ENCODE results near the gene PHLDA3.

DNA sequence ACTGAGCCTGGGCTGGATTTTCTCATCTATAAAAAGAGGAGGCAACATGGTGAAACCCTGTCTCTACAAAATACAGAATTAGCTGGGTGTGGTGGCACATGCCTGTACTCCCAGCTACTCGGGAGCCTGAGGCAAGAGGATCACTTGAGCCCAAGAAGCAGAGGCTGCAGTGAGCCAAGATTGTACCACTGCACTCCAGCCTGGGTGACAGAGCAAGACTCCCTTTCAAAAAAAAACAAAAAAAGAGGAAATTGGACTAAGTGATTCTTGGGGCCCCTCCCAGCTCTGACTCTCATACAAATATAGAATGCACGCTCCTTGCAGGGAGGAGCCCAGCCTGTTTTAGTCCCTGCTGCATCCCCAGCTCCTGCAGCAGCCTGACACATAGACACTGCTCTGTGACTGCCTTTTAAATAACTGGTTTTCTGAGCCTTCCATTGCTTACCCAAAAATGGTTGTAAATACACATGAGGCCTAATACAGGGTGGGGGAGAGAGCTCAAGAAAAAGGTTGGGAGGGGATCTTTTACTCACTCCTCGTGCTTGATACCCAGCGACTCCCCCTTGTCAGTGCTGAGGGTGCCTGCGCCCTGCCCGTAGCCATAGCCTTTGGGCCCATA lies 20.8 kb upstream of the PHLDA3 start:
- TF ChIP-seq, protein P1, sequence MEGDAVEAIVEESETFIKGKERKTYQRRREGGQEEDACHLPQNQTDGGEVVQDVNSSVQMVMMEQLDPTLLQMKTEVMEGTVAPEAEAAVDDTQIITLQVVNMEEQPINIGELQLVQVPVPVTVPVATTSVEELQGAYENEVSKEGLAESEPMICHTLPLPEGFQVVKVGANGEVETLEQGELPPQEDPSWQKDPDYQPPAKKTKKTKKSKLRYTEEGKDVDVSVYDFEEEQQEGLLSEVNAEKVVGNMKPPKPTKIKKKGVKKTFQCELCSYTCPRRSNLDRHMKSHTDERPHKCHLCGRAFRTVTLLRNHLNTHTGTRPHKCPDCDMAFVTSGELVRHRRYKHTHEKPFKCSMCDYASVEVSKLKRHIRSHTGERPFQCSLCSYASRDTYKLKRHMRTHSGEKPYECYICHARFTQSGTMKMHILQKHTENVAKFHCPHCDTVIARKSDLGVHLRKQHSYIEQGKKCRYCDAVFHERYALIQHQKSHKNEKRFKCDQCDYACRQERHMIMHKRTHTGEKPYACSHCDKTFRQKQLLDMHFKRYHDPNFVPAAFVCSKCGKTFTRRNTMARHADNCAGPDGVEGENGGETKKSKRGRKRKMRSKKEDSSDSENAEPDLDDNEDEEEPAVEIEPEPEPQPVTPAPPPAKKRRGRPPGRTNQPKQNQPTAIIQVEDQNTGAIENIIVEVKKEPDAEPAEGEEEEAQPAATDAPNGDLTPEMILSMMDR (IDR thresholded peaks at IDR 0.05): no peak
- TF ChIP-seq POLR2A (IDR thresholded peaks at IDR 0.05) (no peak), EP300 (IDR thresholded peaks at IDR 0.05) (no peak)

All from ovary (tissue), 3 donors.